HEK293T (cell line): ENCODE results near the gene FNDC3B.
"Not testable (repeated sequence)": the region's sequence is repeated elsewhere in the genome, so short reads cannot be mapped to it uniquely, and the experiment has no call there.

Experiments
- CTCF ChIA-PET: fragments of 350-600 bp; formaldehyde crosslinking; extraction: SDS; loops from one replicate; lab custom pipeline; 2021; ENCODE audit warnings: antibody characterized with exemption, inconsistent platforms; lab: Yijun Ruan, JAX
- POLR2A ChIA-PET: fragments of 350-600 bp; formaldehyde crosslinking; extraction: SDS; loops from one replicate; lab custom pipeline; 2020; ENCODE audit warnings: antibody characterized with exemption, inconsistent platforms; lab: Yijun Ruan, JAX
- DNase-seq: peaks from one replicate; pipeline ENCODE4 v3.0.0; 2012; ENCODE audit warnings: mixed read lengths; ENCODE audit errors: extremely low spot score
- ARNT ChIP-seq: fragments of 450-650 bp; IDR thresholded peaks from 2 replicates; pipeline ENCODE4 v1.6.1; 2017; ENCODE audit warnings: mild to moderate bottlenecking
- BHLHE40 ChIP-seq: fragments of 450-650 bp; IDR thresholded peaks from 2 replicates; pipeline ENCODE4 v1.6.1; 2016; ENCODE audit warnings: mild to moderate bottlenecking, moderate library complexity, borderline replicate concordance
- CTBP1 ChIP-seq: fragments of 450-650 bp; IDR thresholded peaks from 2 replicates; pipeline ENCODE4 v1.6.1; 2016; ENCODE audit warnings: borderline replicate concordance
- ELF4 ChIP-seq: fragments of 450-650 bp; IDR thresholded peaks from 2 replicates; pipeline ENCODE4 v1.6.1; 2017; ENCODE audit warnings: antibody characterized with exemption
- FOXA1 ChIP-seq: fragments of 450-650 bp; IDR thresholded peaks from 2 replicates; pipeline ENCODE4 v1.6.1; 2016; ENCODE audit warnings: mild to moderate bottlenecking
- FOXK2 ChIP-seq: fragments of 450-650 bp; IDR thresholded peaks from 2 replicates; pipeline ENCODE4 v1.6.1; 2016; ENCODE audit warnings: mild to moderate bottlenecking
- FOXM1 ChIP-seq: fragments of 450-650 bp; IDR thresholded peaks from 2 replicates; pipeline ENCODE4 v1.6.1; 2017; ENCODE audit warnings: mild to moderate bottlenecking, borderline replicate concordance
- HDGF ChIP-seq: fragments of 450-650 bp; IDR thresholded peaks from 2 replicates; pipeline ENCODE4 v1.6.1; 2017; ENCODE audit warnings: antibody characterized with exemption, borderline replicate concordance
- L3MBTL2 ChIP-seq: fragments of 450-650 bp; conservative IDR thresholded peaks from 2 replicates; pipeline ENCODE4 v1.6.1; 2016; ENCODE audit warnings: mild to moderate bottlenecking
- LEF1 ChIP-seq: fragments of 450-650 bp; IDR thresholded peaks from 2 replicates; pipeline ENCODE4 v1.6.1; 2017; ENCODE audit warnings: mild to moderate bottlenecking, borderline replicate concordance
- NFRKB ChIP-seq: fragments of 450-650 bp; IDR thresholded peaks from 2 replicates; pipeline ENCODE4 v1.6.1; 2016; ENCODE audit warnings: mild to moderate bottlenecking, moderate library complexity
- SP1 ChIP-seq: fragments of 450-650 bp; IDR thresholded peaks from 2 replicates; pipeline ENCODE4 v1.6.1; 2017
- SUZ12 ChIP-seq: fragments of 450-650 bp; IDR thresholded peaks from 2 replicates; pipeline ENCODE4 v1.6.1; 2016; ENCODE audit warnings: mild to moderate bottlenecking
- TARDBP ChIP-seq: fragments of 450-650 bp; IDR thresholded peaks from 2 replicates; pipeline ENCODE4 v1.6.1; 2016
- ZNF384 ChIP-seq: fragments of 450-650 bp; IDR thresholded peaks from 2 replicates; pipeline ENCODE4 v1.6.1; 2016
- TF ChIP-seq, protein P1 (sequence below): fragments of 450-650 bp; IDR thresholded peaks from 2 replicates; pipeline ENCODE4 v1.6.1; 2016

Gene FNDC3B

DNA sequence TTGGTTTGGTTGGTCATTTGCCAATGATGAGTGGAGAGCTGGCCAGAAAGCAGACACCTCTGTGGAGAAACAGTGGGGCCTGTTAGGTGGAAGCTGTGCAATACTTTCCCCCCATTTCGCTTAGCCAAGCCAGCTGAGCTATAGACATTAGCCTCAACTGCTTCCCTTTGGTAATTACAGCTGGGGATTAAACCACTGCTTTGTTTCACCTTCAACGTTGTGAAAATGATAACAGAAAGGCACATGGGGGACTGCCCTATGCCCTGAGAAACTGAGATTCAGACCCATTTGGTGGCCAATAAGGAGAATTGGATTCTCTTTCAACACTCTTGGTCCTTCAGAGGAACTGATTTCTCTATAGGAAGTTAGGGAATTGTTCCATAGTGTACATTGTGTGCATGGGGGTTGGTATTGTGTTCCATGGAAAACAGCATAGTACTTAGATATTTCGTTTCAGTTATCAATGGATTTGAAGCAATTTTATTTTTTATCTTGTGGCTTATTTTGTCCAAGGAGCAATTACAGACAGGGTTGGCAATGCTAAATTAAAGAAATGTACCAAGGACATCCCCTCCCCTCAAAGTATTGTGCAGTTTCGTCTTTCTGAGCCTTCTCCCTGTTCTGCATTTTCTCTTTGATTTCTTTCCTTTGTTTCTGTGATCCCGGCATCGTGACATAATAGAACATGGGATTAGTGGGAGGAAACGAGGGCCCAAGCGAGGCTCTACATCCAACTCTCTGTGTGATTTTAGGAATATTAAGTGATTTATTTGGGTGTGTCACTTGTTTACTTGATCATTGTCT, 194.3 kb downstream of the FNDC3B start:
- no peak for DNase-seq
- ChIA-PET POLR2A (no interaction called here), CTCF (no interaction called here)
- TF ChIP-seq LEF1, result no peak
- no peak for TF ChIP-seq ELF4
- no peak for TF ChIP-seq NFRKB
- no peak for TF ChIP-seq TARDBP
- TF ChIP-seq HDGF, result no peak
- no peak for TF ChIP-seq SUZ12
- no peak for TF ChIP-seq FOXM1
- no peak for TF ChIP-seq FOXK2
- TF ChIP-seq FOXA1, result no peak
- no peak for TF ChIP-seq CTBP1
- no peak for TF ChIP-seq SP1
- TF ChIP-seq L3MBTL2, result no peak
- TF ChIP-seq BHLHE40, result no peak

DNA sequence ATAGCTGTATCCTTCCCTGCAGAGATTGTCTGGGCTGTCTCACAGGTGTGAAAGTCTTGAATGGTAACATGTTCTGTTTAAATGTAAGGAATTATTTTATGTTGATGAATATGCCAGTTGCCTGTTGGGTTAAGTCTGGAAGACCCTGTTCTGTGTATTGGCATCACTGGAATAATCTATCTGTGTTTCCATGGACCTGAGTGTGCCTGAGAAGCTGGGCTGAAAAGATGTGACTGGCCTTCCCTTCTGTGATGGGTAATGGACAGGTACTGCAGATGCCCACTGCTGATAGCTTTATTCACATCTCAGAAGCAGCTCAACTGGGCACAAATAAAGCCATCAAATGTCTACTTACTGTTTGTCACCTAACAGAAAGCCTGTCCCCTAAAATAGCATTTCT, 196.3 kb downstream of the FNDC3B start:
- CTCF ChIA-PET, result no interaction called here

DNA sequence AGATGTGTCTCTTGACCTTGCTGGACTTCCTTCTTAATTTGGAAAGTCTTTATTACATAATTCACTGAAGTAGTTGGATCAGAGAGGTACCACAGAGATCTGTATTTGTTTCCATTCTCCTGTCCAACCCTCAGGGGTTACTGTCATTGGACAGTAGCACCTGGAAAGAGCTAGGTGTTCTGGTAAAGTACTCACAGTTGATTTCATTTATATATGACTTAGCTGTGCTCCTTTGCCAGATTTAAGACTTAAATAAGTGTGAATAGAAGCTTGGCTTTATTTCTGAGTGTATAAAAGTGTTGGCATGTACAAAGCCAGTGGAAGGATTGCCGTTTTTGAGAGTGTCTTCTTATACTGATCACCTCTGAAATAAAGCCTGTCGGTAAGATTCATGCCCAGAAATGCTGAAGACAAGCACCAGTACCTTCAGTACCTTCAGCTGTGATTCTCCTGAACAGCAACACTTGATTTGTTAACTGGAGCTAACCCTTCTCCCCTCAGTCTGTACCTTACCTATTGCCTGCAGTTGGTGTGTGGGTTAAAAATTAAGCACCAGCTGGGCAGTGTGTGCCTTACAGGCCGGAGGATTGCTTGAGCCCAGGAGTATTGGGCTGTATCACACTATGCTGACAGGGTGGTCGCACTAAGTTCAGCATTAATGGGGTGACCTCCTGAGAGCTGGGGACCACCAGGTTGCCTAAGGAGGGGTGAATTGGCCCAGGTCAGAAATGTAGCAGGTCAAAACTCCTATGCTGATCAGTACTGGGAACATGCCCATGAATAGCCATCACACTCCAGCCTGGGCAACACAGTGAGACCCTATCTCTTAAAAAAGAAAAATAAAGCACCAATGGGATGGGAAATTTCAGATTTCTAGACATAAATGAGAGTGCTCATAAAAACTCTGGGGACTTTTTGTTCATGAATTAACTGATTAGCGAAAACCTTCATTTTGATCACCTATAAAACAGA, 197.7 kb downstream of the FNDC3B start:
- ChIA-PET POLR2A (no interaction called here), CTCF (no interaction called here)

More for the DNA sequence above, 196.3 kb downstream of the FNDC3B start:
- POLR2A ChIA-PET, result no interaction called here
- no peak for DNase-seq
- TF ChIP-seq NFRKB (no peak), L3MBTL2 (no peak), ZNF384 (no peak), BHLHE40 (no peak)

DNA sequence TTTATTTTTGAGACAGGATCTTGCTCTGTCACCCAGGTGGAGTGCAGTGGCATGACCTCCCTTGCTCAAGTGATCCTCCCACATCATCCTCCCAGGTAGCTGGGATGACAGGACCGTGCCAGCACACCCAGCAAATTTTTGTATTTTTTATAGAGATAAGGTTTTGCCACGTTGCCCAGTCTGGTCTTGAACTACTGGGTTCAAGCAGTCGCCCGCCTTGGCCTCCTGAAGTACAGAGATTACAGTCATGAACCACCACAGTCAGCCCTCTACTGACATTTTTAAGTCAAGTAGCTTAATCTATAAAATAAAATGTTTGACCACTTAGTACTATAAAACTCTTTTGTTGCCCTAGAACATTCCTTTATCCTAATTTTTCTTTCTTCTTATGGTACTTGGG, 198.8 kb downstream of the FNDC3B start:
- no peak for TF ChIP-seq FOXM1
- TF ChIP-seq CTBP1, result no peak
- TF ChIP-seq, protein P1, sequence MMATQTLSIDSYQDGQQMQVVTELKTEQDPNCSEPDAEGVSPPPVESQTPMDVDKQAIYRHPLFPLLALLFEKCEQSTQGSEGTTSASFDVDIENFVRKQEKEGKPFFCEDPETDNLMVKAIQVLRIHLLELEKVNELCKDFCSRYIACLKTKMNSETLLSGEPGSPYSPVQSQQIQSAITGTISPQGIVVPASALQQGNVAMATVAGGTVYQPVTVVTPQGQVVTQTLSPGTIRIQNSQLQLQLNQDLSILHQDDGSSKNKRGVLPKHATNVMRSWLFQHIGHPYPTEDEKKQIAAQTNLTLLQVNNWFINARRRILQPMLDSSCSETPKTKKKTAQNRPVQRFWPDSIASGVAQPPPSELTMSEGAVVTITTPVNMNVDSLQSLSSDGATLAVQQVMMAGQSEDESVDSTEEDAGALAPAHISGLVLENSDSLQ, result no peak
- DNase-seq, result no peak
- ChIA-PET CTCF (no interaction called here), POLR2A (no interaction called here)

More for the DNA sequence above, 197.7 kb downstream of the FNDC3B start:
- DNase-seq, result no peak
- TF ChIP-seq HDGF (no peak), CTBP1 (no peak), ARNT (no peak), SP1 (no peak), BHLHE40 (no peak), ELF4 (no peak), FOXK2 (no peak), LEF1 (no peak), L3MBTL2 (no peak), FOXM1 (no peak), ZNF384 (no peak), SUZ12 (no peak), FOXA1 (no peak), NFRKB (no peak), TARDBP (no peak)
- TF ChIP-seq, protein P1, result no peak

DNA sequence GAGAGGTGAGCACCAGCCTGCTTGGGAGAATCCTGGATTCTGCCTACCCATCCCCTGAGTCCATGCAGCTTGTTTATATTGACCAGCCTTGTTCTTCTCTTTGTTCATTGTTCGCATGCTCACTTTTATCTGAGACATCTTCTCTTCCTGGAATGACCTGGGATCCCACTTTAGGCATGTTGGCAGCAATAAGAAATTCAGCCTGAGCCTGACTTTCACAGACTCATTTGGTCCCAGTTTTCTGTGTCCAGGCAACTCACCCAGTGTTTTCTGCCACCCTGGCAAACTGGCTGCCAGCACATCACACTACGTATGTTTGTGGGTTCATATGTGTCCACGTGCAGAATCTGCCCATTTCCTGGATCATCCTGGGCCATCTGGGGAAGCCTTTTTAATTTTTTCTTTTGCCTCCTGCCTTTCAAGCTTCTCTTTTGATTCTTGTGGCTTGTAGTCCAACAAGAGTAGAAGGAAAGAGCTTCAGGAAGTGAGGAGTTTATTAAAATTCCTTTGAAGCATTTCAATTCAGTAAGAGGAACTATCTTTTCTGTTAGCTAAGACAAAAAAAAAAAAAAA, 199.9 kb downstream of the FNDC3B start:
- ChIA-PET POLR2A (no interaction called here), CTCF (no interaction called here)
- TF ChIP-seq ZNF384 (no peak), TARDBP (no peak), FOXM1 (no peak), HDGF (no peak), CTBP1 (no peak), SP1 (no peak)
- no peak for DNase-seq

DNA sequence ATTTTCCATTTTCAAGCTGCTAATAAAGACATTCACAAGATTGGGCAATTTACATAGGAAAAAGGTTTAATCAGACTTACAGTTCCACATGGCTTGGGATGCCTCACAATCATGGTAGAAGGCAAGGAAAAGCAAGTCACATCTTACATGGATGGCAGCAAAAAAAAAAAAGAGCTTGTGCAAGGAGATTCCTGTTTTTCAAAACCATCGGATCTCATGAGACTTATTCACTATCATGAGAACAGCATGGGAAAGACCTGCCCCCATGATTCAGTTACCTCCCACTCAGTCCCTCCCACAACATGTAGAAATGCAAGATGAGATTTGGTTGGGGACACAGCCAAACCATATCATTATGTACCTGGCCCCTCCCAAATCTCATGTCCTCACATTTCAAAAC, 202.0 kb downstream of the FNDC3B start:
- ChIA-PET CTCF (no interaction called here), POLR2A (no interaction called here)
- DNase-seq, result no peak
- TF ChIP-seq SUZ12, result no peak
- TF ChIP-seq ELF4, result no peak
- TF ChIP-seq LEF1, result no peak
- TF ChIP-seq ARNT, result no peak
- TF ChIP-seq SP1, result no peak
- TF ChIP-seq FOXM1, result no peak
- TF ChIP-seq, protein P1, result no peak
- no peak for TF ChIP-seq NFRKB
- no peak for TF ChIP-seq TARDBP
- no peak for TF ChIP-seq FOXK2
- no peak for TF ChIP-seq ZNF384
- no peak for TF ChIP-seq CTBP1
- TF ChIP-seq L3MBTL2, result no peak
- TF ChIP-seq BHLHE40, result no peak

DNA sequence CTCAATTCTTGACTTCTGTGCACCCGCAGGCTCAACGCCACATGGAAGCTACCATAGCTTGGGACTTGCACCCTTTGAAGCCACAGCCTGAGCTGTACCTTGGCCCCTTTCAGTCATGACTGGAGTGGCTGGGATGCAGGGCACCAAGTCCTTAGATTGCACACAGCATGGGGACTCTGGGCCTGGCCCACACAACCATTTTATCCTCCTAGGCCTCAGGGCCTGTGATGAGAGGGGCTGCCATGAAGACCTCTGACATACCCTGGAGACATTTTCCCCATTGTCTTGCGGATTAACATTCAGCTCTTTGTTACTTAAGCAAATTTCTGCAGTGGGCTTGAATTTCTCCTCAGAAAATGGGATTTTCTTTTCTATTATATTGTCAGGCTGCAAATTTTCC, 203.1 kb downstream of the FNDC3B start:
- CTCF ChIA-PET, DNase-seq, POLR2A ChIA-PET: not testable (repeated sequence)

DNA sequence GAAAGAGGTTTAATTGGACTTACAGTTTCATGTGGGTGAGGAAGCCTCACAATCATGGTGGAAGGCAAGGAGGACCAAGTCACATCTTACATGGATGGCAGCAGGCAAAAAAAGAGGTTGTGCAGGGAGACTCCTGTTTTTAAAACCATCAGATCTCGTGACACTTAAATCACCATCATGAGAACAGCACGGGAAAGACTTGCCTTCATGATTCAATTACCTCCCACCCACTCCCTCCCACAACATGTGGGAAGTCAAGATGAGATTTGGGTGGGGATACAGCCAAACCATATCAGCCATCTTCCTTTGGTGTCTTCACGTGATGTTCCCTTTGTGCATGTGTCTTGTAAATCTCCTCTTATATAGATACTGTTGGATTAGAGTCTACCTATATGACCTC, 204.0 kb downstream of the FNDC3B start:
- CTCF ChIA-PET, POLR2A ChIA-PET: not testable (repeated sequence)

More for the DNA sequence above, 204.0 kb downstream of the FNDC3B start:
- not testable (repeated sequence) for DNase-seq
